SK-N-SH (cell line): ENCODE data around the gene JPH2.

Experiments used
- RAD21 ChIP-seq: IDR thresholded peaks from 2 replicates; pipeline ENCODE4 v1.6.1; 2012; ENCODE audit warnings: mild to moderate bottlenecking, low read length
- TCF12 ChIP-seq: IDR thresholded peaks from 2 replicates; pipeline ENCODE4 v1.4.0; 2012
- TF ChIP-seq, protein P1 (sequence below): fragments of 200-600 bp; sonication (generic); IDR thresholded peaks from 2 replicates; pipeline ENCODE4 v1.6.1; 2017; ENCODE audit warnings: antibody characterized with exemption, mild to moderate bottlenecking, moderate library complexity

GRCh38 chr20:44110816-44111568 is 76.0 kb downstream of the JPH2 start:
- TF ChIP-seq, protein P1, sequence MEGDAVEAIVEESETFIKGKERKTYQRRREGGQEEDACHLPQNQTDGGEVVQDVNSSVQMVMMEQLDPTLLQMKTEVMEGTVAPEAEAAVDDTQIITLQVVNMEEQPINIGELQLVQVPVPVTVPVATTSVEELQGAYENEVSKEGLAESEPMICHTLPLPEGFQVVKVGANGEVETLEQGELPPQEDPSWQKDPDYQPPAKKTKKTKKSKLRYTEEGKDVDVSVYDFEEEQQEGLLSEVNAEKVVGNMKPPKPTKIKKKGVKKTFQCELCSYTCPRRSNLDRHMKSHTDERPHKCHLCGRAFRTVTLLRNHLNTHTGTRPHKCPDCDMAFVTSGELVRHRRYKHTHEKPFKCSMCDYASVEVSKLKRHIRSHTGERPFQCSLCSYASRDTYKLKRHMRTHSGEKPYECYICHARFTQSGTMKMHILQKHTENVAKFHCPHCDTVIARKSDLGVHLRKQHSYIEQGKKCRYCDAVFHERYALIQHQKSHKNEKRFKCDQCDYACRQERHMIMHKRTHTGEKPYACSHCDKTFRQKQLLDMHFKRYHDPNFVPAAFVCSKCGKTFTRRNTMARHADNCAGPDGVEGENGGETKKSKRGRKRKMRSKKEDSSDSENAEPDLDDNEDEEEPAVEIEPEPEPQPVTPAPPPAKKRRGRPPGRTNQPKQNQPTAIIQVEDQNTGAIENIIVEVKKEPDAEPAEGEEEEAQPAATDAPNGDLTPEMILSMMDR = no peak
- no peak for TF ChIP-seq RAD21
- TF ChIP-seq TCF12 = no peak
